HepG2 (cell line): ENCODE measurements around the gene RPP14. TPM values are rescaled to one million over a fixed set of nuclear protein-coding genes. Genes with fewer than 3 reads are reported as not detected.

ENCODE experiments used
- ARNT2 ChIP-seq: sonication (generic); formaldehyde crosslinking; IDR thresholded peaks from 2 replicates; pipeline ENCODE4 v1.8.0; 2022; ENCODE audit warnings: mild to moderate bottlenecking, low read depth, missing genetic modification reagents, moderate library complexity
- CEBPZ ChIP-seq: IDR thresholded peaks from 2 replicates; pipeline ENCODE4 v1.6.1; 2012; ENCODE audit warnings: low read length, improper control_type of control experiment
- GTF3A ChIP-seq: sonication (generic); formaldehyde crosslinking; conservative IDR thresholded peaks from 2 replicates; pipeline ENCODE4 v1.4.0; 2020; ENCODE audit warnings: mild to moderate bottlenecking, missing genetic modification reagents
- NFAT5 ChIP-seq: sonication (generic); formaldehyde crosslinking; IDR thresholded peaks from 2 replicates; pipeline ENCODE4 v1.4.0; 2020; ENCODE audit warnings: missing genetic modification reagents
- SMC3 ChIP-seq: IDR thresholded peaks from 2 replicates; pipeline ENCODE4 v1.6.1; 2011; ENCODE audit warnings: low read length, improper control_type of control experiment
- SNAI1 ChIP-seq: sonication (generic); formaldehyde crosslinking; IDR thresholded peaks from 2 replicates; pipeline ENCODE4 v1.5.0; 2020; ENCODE audit warnings: mild to moderate bottlenecking, missing genetic modification reagents, borderline replicate concordance
- ZBTB20 ChIP-seq: sonication (generic); formaldehyde crosslinking; IDR thresholded peaks from 2 replicates; pipeline ENCODE4 v1.8.1; 2023; ENCODE audit warnings: missing genetic modification reagents, low read depth, mild to moderate bottlenecking, borderline replicate concordance
- ZBTB26 ChIP-seq: IDR thresholded peaks from 2 replicates; pipeline ENCODE4 v1.6.1; 2016; ENCODE audit warnings: missing compliant biosample characterization, missing genetic modification reagents, borderline replicate concordance
- ZBTB7A ChIP-seq: sonication (generic); formaldehyde crosslinking; IDR thresholded peaks from 2 replicates; pipeline ENCODE4 v1.8.0; 2022; ENCODE audit warnings: mild to moderate bottlenecking, missing genetic modification reagents
- ZMAT5 ChIP-seq: sonication (generic); formaldehyde crosslinking; IDR thresholded peaks from 2 replicates; pipeline ENCODE4 v1.5.0; 2020; ENCODE audit warnings: mild to moderate bottlenecking, low read depth, missing genetic modification reagents, borderline replicate concordance
- ZNF24 ChIP-seq: fragments of 450-650 bp; IDR thresholded peaks from 2 replicates; pipeline ENCODE4 v1.6.1; 2017; ENCODE audit warnings: antibody characterized with exemption, mild to moderate bottlenecking
- ZNF256 ChIP-seq: sonication (generic); formaldehyde crosslinking; conservative IDR thresholded peaks from 2 replicates; pipeline ENCODE4 v1.4.0; 2020; ENCODE audit warnings: missing genetic modification reagents
- ZNF317 ChIP-seq: sonication (generic); formaldehyde crosslinking; IDR thresholded peaks from 2 replicates; pipeline ENCODE4 v1.5.0; 2020; ENCODE audit warnings: mild to moderate bottlenecking, missing genetic modification reagents
- ZNF383 ChIP-seq: sonication (generic); formaldehyde crosslinking; IDR thresholded peaks from 2 replicates; pipeline ENCODE4 v1.4.0; 2020; ENCODE audit warnings: missing genetic modification reagents, mild to moderate bottlenecking, borderline replicate concordance
- ZNF790 ChIP-seq: sonication (generic); formaldehyde crosslinking; IDR thresholded peaks from 2 replicates; pipeline ENCODE4 v1.8.0; 2022; ENCODE audit warnings: missing genetic modification reagents, mild to moderate bottlenecking, borderline replicate concordance
- ZNF841 ChIP-seq: sonication (generic); formaldehyde crosslinking; IDR thresholded peaks from 2 replicates; pipeline ENCODE4 v1.8.1; 2023; ENCODE audit warnings: missing genetic modification reagents, borderline replicate concordance
- polyA plus RNA-seq, 8 experiments: library from polyadenylated mRNA; depleted of rRNA in 3 of 8; stranded (reverse) in 7 of 8; unstranded in 1 of 8; fragments of >200 nt; fragmentation: Illumina TruSeq in 4 of 8; extraction: Trizol in 4 of 8; gene quantifications; 2 replicates each; pipeline versions ENCODE4 v1.2.1 to v1.2.3, GENCODE V29; 2011 to 2016; ENCODE audit warnings: low read depth in 4 of 8, missing spikeins in 1 of 8, mixed read lengths in 1 of 8; ENCODE audit not compliant: insufficient read depth in 1 of 8
- total RNA-seq, 5 experiments: library from RNA; depleted of rRNA; stranded (reverse); fragments of >200 nt; fragmentation: Illumina TruSeq; extraction: Trizol; gene quantifications; 2 replicates each; pipeline ENCODE4 v1.2.3, GENCODE V29; 2016; ENCODE audit warnings: low read depth in 1 of 5

The RPP14 gene
- total and polyA plus RNA-seq, 2 of the 13 experiments (the other 11 are each of a cell fraction or from before 2014, with no cell fraction given) = 15.4 to 16.2 TPM

GRCh38 chr3:58305882-58306711 is at the start of gene RPP14, which contains the start of gene HTD2 (continued):
- no peak for TF ChIP-seq ZMAT5
- TF ChIP-seq ZNF790 = no peak; the same call in 1 of the 2 replicates
- no peak for TF ChIP-seq SNAI1 (CRISPR knock-in tag)
- TF ChIP-seq ARNT2 = no peak
- no peak for TF ChIP-seq ZNF841 (CRISPR knock-in tag)
- peak; percentile 73; the same call in 1 of the 2 replicates for TF ChIP-seq NFAT5 (CRISPR knock-in tag)
- no peak; the same call in none of the 2 replicates for TF ChIP-seq ZNF317 (CRISPR knock-in tag)
- peak; percentile 95 for TF ChIP-seq ZBTB20
- peak; percentile 25; the same call in 1 of the 2 replicates for TF ChIP-seq SMC3
- TF ChIP-seq ZNF383 (CRISPR knock-in tag) = no peak
- TF ChIP-seq GTF3A (CRISPR knock-in tag) = no peak
- peak; percentile 87 for TF ChIP-seq ZNF24
- no peak for TF ChIP-seq CEBPZ
- no peak for TF ChIP-seq ZNF256 (CRISPR knock-in tag)
- TF ChIP-seq ZBTB7A (CRISPR knock-in tag) = no peak
- TF ChIP-seq ZBTB26 = peak; percentile 75
